ENCODE results near the gene PYDC1. TPM values are rescaled to one million over a fixed set of nuclear protein-coding genes. Genes with fewer than 3 reads are reported as not detected.
"Not testable (repeated sequence)": the region's sequence is repeated elsewhere in the genome, so short reads cannot be mapped to it uniquely, and the experiment has no call there.

Gene PYDC1
- total RNA-seq, 1 experiment from 2014 or later, result not detected

DNA sequence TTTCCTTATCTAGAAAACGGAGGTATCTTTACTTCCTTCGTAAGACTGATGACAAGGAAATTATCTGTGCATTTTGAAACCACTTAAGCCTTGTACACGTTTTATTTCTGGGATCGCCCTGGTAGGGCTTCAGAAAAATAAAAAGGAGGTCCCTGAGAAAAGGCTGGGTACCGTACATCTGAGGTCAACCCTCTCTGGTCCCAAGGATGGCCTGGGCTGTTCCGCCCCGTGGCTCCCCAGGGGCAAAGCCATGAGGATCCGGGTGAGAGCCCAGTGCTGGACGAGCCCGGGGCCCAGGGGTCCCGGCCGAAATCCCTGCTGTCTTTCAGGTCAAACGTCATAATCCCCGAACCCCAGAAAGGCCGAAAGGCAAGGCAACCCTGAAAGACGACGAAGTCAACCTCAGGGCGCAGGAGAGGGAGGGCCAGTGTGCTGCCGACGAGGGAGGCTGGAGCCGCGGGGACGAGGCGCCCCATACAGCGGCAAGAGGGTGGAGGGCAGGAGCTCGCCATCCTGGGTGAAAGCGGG, 37.7 kb downstream of the PYDC1 start:
- H3K9me3 Mint-ChIP-seq (ENCODE audit: unreplicated experiment), result no peaks in the 10 kb centered on the region
- DNase-seq, result no peak
- H3K36me3 Mint-ChIP-seq (ENCODE audit: insufficient read depth, unreplicated experiment), result peaks cover 52% of the 10 kb centered on the region

DNA sequence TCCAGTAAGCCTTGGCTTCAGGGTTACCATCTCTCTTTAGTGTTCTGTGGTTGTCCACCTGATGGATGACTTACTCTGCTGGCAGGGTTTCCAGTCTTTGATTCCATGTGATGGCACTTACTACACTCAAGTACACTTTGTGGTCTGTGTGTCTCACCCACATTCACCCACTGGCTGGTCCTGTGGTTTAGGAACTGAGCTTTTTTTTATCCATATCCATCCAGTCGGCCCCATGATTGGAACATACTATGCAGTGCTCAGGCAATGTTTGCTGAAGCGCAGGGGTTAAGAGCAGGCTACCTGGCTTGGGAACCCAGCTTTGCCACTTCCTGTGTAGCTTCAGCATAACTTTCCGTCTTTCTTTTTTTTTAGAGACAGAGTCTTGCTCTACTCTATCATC, 39.8 kb downstream of the PYDC1 start:
- DNase-seq, result no peak
- CTCF ChIA-PET, result no interaction called here

More for the DNA sequence above, 37.7 kb downstream of the PYDC1 start:
- intact Hi-C loops (cut with micrococcal nuclease; ENCODE audit: unreplicated experiment), result no loop called here
- Histone ChIP-seq H3K9me3 (no peaks in the 10 kb centered on the region), H3K36me3 (ENCODE audit: control insufficient read depth, insufficient read depth, low read length) (no peaks in the 10 kb centered on the region; the same call in none of the 2 replicates), H3K4me3 (ENCODE audit: low read depth, low read length) (peak overlapping the region; percentile 95), H3K27me3 (replicated peaks; ENCODE audit: control insufficient read depth, insufficient read depth, low read length) (no peaks in the 10 kb centered on the region), H3K4me1 (no peaks in the 10 kb centered on the region)
- Mint-ChIP-seq H3K4me3 (ENCODE audit: unreplicated experiment) (peak overlapping the region; percentile 97), H3K4me1 (ENCODE audit: low read depth, unreplicated experiment) (peaks cover 4% of the 10 kb centered on the region), H3K27ac (ENCODE audit: unreplicated experiment) (peak overlapping the region; percentile 100), H3K27me3 (ENCODE audit: insufficient read depth, unreplicated experiment) (no peaks in the 10 kb centered on the region)
- TF ChIP-seq, protein P1, sequence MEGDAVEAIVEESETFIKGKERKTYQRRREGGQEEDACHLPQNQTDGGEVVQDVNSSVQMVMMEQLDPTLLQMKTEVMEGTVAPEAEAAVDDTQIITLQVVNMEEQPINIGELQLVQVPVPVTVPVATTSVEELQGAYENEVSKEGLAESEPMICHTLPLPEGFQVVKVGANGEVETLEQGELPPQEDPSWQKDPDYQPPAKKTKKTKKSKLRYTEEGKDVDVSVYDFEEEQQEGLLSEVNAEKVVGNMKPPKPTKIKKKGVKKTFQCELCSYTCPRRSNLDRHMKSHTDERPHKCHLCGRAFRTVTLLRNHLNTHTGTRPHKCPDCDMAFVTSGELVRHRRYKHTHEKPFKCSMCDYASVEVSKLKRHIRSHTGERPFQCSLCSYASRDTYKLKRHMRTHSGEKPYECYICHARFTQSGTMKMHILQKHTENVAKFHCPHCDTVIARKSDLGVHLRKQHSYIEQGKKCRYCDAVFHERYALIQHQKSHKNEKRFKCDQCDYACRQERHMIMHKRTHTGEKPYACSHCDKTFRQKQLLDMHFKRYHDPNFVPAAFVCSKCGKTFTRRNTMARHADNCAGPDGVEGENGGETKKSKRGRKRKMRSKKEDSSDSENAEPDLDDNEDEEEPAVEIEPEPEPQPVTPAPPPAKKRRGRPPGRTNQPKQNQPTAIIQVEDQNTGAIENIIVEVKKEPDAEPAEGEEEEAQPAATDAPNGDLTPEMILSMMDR (IDR thresholded peaks at IDR 0.05; ENCODE audit: insufficient read depth in 1 of 2, low read depth in 1 of 2, low read length in 1 of 2, severe bottlenecking in 1 of 2, unreplicated experiment in 1 of 2), result no peak
- POLR2A ChIA-PET, result interaction anchor here (0.6 to 2.1 kb wide), 10 partner anchors 10 to 534 kb away, joined by 3 to 37 read pairs (median 4); partner anchors contain the start of genes ARMC5, KAT8, ZNF646 and ZNF668
- BruUV-seq (replicated peaks), result TSS peak; percentile 90
- CTCF ChIA-PET, result no interaction called here

DNA sequence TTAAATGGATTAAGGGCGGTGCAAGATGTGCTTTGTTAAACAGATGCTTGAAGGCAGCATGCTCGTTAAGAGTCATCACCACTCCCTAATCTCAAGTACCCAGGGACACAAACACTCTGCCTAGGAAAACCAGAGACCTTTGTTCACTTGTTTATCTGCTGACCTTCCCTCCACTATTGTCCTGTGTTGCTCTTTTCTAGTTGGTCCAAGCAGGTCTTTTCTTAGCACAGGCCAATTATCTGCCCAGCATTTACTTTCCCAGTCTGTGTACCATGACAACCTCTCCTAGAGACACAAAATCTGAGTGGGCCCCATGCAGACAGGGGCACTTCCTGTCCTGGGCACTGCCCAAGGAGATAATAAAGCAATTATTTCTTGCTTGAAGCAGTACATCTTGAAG, 46.9 kb downstream of the PYDC1 start:
- H3K4me3 ChIP-seq (ENCODE audit: low read depth, low read length); H3K27me3 Mint-ChIP-seq (ENCODE audit: insufficient read depth, unreplicated experiment); H3K9me3 ChIP-seq; DNase-seq; H3K27me3 ChIP-seq (replicated peaks; ENCODE audit: control insufficient read depth, insufficient read depth, low read length); H3K36me3 ChIP-seq (ENCODE audit: control insufficient read depth, insufficient read depth, low read length); BruUV-seq (replicated peaks); H3K36me3 Mint-ChIP-seq (ENCODE audit: insufficient read depth, unreplicated experiment); intact Hi-C loops (cut with micrococcal nuclease; ENCODE audit: unreplicated experiment); H3K4me1 ChIP-seq; CTCF ChIA-PET; H3K4me3 Mint-ChIP-seq (ENCODE audit: unreplicated experiment); H3K9me3 Mint-ChIP-seq (ENCODE audit: unreplicated experiment); POLR2A ChIA-PET: not testable (repeated sequence)
- H3K4me1 Mint-ChIP-seq (ENCODE audit: low read depth, unreplicated experiment), result peaks cover 15% of the 10 kb centered on the region
- peak overlapping the region; percentile 36 for H3K27ac Mint-ChIP-seq (ENCODE audit: unreplicated experiment)

More for the DNA sequence above, 39.8 kb downstream of the PYDC1 start:
- Histone ChIP-seq H3K9me3 (no peaks in the 10 kb centered on the region), H3K4me1 (no peaks in the 10 kb centered on the region), H3K36me3 (ENCODE audit: control insufficient read depth, insufficient read depth, low read length) (no peaks in the 10 kb centered on the region), H3K4me3 (ENCODE audit: low read depth, low read length) (no peak overlapping the region), H3K27me3 (replicated peaks; ENCODE audit: control insufficient read depth, insufficient read depth, low read length) (no peaks in the 10 kb centered on the region)
- POLR2A ChIA-PET, result no interaction called here
- Mint-ChIP-seq H3K4me3 (ENCODE audit: unreplicated experiment) (no peak overlapping the region), H3K9me3 (ENCODE audit: unreplicated experiment) (no peaks in the 10 kb centered on the region), H3K4me1 (ENCODE audit: low read depth, unreplicated experiment) (no peaks in the 10 kb centered on the region), H3K27ac (ENCODE audit: unreplicated experiment) (no peak overlapping the region), H3K36me3 (ENCODE audit: insufficient read depth, unreplicated experiment) (peaks cover 31% of the 10 kb centered on the region), H3K27me3 (ENCODE audit: insufficient read depth, unreplicated experiment) (no peaks in the 10 kb centered on the region)
- no TSS peak for BruUV-seq (replicated peaks)
- TF ChIP-seq, protein P1 (IDR thresholded peaks at IDR 0.05; ENCODE audit: insufficient read depth in 1 of 2, low read depth in 1 of 2, low read length in 1 of 2, severe bottlenecking in 1 of 2, unreplicated experiment in 1 of 2), result no peak
- intact Hi-C loops (cut with micrococcal nuclease; ENCODE audit: unreplicated experiment), result no loop called here

Data from Caco-2 (cell line).